Muscle of back (tissue), 11 donors: ENCODE data around the gene BRICD5. TPM values are rescaled to one million over a fixed set of nuclear protein-coding genes. Genes with fewer than 3 reads are reported as not detected.
A peak's percentile ranks its signal among the peaks of the same experiment; 100 is the strongest.

ENCODE experiments used
- DNase-seq, 3 donors: peaks; one replicate each; pipeline versions ENCODE4 v3.0.0 to v3.0.0-alpha.2; 2013
- polyA plus RNA-seq, 10 donors: library from polyadenylated mRNA; unstranded; fragments of 120-200 nt; gene quantifications; one replicate each; pipeline ENCODE4 v1.2.1, GENCODE V29; 2013; ENCODE audit not compliant: insufficient read length in 10 of 10

Gene BRICD5
- polyA plus RNA-seq, 10 donors: 3.5 to 8.0 (median 5.4) TPM

DNA sequence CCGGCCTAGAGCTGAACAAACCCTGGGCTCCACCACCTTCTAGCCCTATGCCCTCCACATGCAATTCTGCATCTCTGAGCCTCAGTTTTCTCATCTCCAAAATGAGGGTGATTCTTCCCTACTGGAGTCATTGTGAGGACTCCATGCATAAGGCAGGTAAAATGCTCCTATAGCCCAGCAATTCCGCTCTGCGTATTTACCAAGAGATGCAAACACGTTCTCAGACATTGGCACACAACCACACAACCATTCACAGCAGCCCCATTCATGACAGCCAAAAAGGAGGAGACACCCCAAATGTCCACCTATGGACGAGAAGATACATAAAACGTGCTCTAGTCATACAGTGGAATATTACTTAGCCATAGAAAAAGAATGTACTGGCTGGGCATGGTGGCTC, 10.3 kb downstream of the BRICD5 start:
- DNase-seq: no peak

DNA sequence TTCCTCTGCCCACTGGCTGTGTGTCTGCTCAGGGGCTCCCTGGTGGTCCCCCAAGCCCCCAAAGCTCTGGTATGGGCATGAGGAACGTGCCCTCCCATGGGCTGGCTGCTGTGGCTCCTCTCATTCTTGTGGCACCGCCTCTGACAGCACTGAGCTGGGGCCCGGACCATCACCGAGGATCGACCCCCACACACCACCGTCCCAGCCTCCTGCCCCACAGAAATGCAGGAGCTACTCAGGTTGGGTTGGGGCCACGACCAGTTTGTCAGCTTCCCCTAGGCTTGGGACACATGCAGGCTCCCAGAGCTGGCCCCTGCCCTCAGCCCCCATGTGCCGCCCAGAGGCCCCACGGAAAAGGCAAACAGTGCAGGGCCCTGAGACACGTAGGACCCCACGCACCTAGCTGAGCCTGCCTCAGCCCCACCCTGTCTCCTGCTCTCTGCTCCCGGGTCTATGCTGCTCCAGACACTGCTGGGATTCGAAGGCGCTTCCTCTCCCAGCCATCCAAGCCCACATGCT, 11.0 kb downstream of the BRICD5 start:
- no peak for DNase-seq

DNA sequence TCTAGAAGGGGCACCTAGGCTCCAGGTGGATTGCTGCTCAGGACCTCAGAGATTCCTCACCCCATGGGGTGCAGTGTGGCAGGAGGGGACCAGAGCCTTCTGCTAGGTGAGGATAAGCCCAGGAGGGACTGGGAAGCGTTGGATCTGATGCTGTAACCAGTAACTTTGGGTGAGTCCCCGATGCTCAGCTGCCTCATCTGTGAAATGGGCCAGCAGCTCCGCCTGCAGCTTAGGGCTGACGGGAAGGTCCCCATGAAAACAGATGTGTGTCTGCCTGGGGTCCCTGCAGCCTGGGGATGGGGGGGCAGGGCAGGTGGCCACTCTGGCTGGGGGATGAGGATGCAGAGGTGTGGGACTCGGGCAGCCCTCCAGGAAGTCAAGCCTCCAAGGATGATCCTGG, 11.6 kb downstream of the BRICD5 start:
- no peak for DNase-seq

DNA sequence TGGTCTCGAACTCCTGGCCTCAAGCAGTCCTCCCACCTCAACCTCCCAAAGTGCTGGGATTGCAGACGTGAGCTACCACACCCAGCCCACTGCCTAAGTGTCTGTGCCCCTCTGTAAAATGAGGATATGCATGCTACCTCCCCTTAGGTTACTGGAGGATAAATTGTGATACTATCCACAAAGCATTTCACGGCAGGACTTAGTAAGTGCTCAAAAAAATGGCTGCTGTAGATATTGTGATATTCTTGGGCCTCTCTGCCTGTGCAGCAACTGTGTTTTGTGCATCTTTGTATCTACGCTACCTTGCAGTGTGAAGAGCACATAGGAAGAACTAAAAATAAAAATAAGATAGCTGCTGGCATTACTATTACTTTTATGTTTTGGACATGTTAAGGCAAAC, 12.4 kb downstream of the BRICD5 start:
- DNase-seq: no peak

DNA sequence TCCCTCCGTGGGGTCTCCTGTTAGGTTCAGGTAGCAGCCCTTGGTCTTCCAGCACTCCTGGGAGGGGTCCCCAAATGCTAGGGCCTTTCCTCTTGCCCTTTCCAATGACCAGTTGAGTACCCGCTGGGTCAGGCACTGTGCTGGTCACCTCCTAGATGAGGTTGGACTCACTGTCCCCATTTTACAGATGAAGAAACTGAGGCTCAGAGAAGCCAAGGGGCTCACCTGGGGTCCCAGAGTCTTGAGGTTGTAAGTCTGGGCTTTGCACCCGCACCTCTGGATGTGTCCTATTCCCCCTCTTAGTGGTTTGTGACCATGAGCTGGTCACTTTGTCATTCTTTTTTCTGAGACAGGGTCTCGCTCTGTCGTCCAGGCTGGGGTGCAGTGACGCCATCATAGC, 12.9 kb downstream of the BRICD5 start:
- no peak for DNase-seq

DNA sequence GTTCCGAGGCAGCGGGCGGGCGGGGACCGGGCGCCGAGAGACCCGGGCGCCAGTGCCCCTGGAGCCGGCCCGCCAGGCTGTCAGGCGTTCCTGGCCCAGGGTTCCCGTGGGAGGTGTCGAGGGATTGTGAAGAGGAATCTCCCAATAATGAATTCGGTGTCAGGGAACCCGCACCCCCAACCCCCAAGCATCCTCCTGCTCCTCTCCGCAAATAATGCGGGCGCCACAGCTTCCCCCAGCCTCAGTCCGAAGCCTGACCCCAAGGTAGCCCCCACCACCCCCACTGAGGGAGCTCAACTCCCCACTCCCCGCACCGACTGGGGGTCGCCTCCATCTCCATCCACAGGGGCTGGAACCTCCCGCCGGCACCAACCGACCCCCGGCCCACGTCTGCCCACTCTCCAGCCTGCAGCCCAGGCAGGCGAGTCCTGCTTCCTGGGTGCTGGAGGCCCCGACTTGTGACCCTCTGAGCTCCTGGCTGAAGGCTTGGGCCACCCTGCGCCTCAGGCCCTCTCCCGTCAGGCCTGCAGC, 13.6 kb downstream of the BRICD5 start:
- no peak for DNase-seq

DNA sequence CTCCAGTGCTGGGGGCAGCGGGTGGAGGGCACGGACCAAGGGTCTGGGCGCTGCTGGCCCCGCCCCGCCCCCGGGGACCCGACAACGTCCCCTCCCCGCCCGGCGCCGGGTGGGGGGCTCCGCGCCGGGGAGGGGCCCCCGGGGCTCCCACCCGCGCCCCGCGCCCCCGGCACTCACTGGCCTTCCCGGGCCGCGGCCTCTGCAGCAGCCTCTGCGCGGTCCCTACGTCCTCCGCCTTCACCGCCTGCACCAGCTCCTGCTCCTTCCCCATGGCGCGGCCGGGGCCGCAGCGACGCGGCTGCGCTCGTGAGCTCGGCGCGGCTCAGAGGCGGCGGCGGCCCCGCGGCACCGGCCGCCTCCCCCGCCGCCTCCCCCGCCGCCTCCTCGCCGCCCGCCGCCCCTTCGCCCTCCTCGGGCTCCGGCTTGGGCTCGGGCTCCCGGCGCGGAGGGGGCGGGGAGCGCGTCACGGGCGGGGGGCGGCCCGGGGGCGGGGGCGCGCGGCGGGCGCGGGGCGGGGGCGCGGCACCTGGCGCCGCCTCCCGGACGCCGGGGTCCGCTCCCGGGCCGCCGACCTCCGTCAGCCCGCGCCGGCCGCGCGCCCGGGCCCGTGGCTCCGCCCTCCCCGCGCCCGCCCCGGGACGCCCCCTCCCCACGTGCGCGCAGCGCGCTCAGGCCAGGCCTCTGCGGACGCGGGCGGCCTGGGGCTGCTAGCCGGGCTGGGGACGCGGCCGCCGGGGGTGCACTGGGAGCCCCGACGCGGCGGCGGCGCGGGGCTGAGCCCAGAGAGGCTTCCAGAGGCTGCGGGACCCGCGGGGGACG, 14.3 kb downstream of the BRICD5 start, which contains the start of gene CASKIN1:
Gene CASKIN1 (minus strand): TSS at position 444 of the 819 bp plus-strand sequence. CDS start 173 bp downstream, at position 271.
- peak in 1 of 3 donors; percentile 43 for DNase-seq

DNA sequence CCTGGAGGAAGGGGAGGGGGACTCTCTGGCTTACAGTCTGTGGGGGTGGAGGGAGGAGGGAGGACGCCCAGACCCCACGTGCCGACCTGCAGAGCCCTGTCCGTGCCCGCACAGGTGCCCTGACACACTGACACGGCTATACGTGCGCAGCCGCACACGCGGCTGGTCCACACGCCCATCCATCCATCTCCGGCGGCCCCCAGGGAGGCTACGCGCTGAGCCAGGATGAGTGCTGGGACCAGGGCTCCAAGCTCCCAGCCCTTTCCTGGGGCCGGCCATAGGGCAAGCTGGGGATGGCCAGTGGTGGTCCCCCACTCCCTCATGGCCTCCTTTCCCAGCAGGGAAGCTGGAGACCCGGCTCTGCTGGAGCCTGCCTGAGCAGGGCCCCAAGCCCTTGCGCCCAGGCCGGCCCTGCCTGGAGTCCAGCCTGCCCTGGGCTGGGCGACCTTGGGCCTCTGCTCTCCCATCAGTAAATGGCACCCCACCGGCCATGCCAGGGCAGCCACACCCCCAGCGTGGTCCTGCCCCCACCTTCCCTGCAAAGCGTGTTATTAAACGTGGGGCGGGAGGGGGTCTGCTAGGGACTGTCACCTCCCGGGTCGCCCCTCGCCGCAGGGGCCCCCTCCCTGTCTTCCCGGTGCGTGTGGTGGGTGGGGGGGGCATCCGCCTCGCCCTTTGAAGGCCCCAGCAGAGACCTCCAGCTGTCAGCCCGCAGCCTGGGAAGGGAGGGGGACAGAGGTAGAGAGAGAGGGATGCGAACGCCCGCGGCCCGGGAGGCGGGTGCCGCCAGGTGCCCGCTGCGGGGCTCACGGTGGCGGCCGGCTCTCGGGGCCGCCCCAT, 15.1 kb downstream of the BRICD5 start:
- DNase-seq: peak in 1 of 3 donors; percentile 41

DNA sequence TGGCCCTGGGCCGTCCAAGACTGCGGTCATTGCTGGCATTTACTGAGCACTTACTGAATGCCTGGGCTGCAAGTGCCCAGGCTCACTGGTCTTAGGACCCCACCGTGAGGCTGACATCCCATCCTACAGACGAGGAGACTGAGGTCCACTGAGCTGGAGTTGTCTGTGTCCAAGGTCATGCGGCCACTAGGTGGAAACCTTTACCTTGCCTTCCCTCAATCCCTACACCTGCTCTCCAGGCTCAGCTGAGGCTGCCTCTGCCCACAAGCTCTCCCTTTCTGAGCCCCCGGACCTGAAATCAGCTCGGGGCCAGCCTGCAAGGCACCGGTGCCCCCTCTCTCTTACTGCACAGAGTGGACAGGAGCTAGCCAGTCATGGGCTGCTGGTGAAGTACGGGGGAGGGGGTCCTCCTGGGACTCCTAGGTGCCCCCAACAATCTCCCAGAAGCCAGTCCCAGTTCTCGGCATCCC, 15.8 kb downstream of the BRICD5 start:
- DNase-seq: peak in 1 of 3 donors; percentile 60

DNA sequence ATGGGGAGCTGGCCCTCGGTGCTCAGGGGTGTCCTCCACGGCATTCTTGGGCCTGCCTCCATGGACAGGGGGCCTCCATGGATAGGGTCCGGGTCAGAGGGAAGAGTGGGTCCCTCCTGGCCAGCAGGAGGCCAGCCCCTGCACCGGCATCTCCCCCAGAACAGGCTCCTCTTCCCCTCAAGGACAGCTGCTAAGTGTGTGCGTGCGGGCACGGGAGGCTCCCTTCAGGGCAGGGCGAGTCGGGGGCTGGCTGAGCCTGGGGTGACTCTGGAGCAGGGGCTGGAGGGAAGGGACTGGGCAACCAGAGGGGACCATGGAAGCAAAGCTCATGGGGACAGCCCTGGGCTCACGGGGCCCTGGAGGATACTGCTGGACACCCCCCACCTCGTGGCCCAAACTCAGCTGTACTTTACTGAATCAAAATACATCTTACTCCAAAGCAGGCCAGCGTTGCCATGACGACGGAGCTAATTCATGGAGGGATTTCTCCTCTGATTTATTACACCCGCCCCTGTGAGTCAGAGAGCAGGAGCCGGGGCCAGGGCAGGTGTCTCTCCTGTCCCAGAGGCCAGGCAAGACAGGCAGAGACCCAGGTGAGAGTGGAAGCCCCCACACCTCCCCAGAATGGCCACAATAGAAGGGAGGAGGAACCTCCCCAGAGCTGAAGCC, 16.4 kb downstream of the BRICD5 start:
- DNase-seq: peak in 1 of 3 donors; percentile 67

DNA sequence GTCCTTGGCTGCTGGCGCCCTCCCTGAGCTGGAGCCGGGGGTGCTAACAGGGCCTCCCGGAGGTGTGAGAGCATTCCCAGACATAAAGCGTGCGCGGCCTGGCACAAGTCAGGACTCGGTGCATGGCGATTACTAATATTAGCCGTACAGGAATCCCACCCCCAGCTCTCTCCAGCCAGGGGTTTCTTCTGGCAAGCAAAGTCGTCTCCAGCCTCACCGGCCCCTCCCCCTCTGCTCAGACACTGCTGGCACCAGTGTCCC, 19.3 kb downstream of the BRICD5 start:
- no peak for DNase-seq

DNA sequence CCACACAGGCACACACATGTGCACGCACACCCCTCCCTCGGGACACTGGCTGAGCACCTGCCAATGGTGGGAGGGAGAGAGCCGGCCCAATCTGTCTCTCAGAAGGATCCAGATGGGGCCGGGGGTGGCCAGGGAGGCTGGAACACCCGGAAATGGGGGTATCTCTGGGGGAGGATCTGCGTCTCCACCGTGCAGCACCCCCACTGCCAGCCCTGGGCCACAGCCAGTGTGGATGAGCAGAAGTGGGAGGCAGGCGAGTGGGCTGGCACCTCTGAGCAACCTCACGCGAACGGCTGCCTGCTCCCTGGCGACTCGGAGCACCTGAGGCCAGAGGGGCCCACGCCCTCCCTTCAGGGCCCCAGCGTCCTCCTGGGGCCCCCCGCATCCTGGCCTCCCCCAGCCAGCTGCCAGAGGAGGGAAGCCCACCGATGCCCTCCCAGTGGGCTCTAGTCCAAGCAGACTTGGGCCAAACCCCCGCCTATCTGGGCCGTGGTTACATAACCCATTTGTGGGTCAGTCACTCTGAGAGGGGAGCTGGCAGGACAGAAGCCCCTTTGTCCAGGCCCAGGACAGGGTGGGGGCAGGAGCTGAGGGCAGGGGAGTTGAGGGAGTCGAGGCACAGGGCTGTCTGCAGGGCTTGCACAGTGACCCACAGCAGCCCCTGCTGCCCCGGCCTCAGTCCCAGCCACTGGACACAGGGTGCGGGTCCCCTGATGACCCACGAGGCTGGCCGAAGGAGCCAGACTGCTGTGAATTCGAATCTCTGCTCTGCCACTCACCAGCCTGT, 19.8 kb downstream of the BRICD5 start:
- DNase-seq: no peak

DNA sequence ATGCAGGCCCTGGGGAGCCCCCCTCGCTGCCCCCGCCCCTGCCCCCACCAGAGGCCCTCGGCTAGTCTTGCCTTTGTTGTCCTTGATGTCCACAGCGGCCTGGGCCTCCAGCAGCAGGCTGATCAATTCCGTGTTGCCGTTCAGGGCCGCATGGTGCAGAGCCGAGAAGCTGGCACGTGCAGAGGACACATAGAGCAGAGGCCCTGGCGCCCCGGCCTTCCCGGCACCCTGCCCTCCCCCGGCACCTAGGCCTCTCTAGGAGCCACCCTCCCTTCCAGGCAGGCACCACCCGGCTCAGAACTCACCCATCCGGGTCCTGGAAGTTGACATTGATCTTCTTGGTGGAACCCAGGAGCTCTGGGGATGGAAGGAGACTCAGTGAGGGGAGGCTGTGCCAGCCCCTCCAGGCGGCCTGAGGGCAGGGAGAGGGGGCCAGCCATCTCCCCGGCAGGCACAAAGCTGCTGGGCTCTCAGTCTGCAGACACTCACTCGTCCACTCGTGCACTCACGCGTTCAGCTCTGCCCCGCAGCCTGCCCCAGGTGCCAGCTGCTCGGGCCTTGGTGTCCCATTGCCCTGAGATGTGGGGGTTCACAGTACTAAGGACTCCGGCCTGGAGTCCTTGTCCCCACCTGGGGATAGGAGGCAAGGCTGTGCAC, 20.5 kb downstream of the BRICD5 start:
- DNase-seq: no peak

DNA sequence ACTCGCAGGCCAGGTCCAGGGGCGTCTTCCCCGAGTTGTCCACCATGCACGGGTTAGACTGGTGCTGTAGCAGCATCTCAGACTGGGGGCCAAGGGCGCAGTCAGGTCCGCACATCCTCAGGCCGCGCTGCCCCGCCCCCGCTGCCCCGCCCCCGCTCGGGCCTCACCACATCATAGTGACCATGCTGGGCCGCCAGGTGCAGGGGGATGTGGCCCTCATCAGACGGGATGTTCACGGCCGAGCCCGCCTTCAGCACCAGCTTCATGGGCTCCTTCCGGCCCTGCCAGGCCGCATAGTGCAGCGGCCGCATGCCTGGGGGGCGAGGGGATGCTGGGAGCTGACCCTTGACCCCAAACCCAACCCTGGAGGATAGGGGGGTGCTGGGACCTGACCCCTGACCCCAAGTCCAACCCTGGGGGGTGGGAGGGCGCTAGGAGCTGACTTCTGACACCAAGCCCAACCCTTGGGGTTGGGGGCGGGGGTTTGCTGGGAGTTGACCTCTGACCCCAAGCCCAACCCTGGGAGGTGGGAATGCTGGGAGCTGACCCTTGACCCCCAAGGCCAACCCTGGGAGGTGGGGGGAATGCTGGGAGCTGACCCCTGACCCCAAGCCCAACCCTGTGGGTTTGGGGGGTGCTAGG, 21.3 kb downstream of the BRICD5 start:
- no peak for DNase-seq

DNA sequence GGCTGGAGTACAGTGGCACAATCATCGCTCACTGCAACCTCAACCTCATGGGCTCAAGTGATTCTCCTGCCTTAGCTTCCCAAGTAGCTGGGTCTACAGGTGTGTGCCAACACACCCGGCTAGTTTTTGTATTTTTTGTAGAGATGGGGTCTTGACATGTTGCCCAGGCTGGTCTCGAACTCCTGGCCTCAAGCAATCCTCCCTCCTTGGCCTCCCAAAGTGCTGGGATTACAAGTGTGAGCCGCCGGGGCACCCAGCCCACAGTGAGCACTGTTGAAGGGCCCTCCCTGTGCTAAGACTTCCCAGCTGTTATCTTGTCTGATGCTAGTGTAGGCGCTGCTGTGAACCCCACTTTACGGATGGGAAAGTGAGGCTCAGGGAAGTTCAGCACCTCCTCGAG, 22.3 kb downstream of the BRICD5 start:
- no peak for DNase-seq

DNA sequence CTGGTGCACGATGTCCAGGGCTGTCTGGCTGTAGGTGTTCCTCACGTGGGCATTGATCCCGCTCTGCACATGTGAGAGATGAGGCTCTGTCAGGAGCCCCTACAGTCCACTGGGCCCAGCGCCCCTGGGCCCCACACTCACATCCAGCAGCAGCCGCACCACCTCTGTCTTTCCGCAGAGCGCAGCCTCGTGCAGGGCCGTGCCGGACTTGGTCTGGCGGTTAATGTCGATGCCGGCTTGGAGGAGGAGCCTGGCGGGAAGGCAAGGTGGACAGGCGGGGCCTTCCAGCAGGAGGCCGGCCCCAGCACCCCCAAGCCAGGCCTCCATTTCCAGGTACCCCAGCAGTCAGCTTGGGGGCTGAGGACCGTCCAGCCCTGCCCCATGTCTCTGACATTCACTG, 23.5 kb downstream of the BRICD5 start:
- no peak for DNase-seq

DNA sequence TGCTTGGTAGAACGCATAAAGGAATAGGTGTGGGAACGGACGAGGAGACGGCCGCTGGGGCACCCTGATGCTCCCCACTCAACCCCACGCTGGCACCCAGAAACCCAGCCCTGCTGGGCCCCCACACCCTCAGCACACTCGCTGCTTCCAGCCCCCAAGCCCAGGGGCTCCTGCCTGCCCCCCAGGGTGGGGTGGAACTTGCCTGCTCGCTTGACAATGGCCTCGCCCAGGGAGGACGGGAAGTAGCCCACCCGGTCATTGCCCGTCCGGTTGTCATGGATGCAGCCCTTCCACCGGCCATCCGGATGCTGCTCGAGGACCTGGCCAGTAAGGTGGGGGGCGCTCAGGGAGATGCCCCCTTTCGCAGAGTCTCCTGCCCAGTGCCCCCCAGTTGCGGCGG, 24.2 kb downstream of the BRICD5 start:
- no peak for DNase-seq

DNA sequence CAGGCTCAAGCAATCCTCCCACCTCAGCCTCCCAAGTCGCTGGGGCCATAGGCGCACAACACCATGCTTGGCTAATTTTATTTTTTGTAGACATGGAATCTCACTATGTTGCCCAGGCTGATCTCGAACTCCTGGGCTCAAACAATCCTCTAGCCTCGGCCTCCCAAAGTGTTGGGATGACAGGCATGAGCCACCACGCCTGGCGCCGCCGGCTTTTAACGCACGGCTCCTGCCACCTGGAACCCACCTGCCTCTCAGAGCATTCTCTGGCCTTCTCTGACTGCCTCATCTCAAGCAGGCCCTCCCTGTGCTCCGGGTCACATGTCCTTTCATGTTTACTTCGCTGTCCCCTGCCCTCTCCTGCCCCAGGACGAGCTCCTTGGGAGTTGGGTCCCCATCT, 24.6 kb downstream of the BRICD5 start:
- no peak for DNase-seq

DNA sequence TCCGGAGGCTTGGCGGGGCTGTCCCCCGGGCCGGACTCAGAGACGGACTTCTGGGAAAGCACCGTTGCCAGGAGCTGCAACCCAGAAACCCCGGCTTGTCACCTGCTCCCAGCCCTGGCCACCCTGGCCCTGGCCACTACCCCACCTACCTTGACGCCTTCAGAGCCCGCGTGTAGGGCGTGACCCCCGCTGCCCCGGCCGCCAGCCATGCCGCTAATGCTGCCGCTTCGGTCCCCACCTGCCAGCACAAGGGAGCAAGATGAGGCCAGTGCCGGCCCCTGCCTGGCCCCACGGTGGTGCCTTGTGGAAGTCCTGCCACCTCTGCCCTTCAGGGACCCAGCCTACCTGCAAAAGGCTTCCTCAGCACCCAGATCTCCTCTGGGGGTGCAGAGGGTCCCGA, 25.7 kb downstream of the BRICD5 start:
- DNase-seq: no peak

DNA sequence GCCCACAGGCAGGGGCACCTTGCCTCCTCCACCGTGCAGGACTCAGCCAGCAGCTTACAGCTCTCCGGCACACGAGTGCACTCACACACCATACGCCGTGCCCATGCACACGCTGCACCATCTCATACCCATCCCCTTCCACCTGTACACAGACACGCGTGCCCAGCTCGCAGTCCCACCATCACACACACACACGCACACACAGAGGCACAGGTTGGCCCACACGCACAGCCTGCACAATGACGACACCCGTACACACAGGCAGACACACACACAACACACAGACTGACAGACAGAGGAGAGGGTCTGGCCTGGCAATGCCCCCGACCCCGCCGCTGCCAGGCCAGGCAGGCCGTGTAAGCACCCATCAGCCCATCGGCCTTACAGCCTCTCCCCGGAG, 26.3 kb downstream of the BRICD5 start:
- DNase-seq: no peak
